Endothelial cell of umbilical vein (primary cell): ENCODE results near the gene BNC1.
"Not testable (repeated sequence)": the region's sequence is repeated elsewhere in the genome, so short reads cannot be mapped to it uniquely, and the experiment has no call there.

Experiments used
- EZH2 ChIP-seq: IDR thresholded peaks from 2 replicates; pipeline ENCODE4 v1.6.1; 2012; ENCODE audit warnings: borderline replicate concordance, low read depth, mild to moderate bottlenecking, moderate library complexity, low read length, inconsistent platforms; ENCODE audit not compliant: severe bottlenecking
- MAX ChIP-seq: IDR thresholded peaks from 2 replicates; pipeline ENCODE4 v1.6.1; 2011; ENCODE audit not compliant: insufficient read depth, insufficient read length

GRCh38 chr15:83262181-83262580 lies 22.3 kb downstream of the BNC1 start:
- not testable (repeated sequence) for TF ChIP-seq MAX, EZH2
